Left forelimb (tissue), 1 donor: ENCODE measurements around the gene ERBIN.
"Not testable (repeated sequence)": the region's sequence is repeated elsewhere in the genome, so short reads cannot be mapped to it uniquely, and the experiment has no call there.

ENCODE experiments used
- DNase-seq: peaks from one replicate; pipeline ENCODE4 v3.0.0-alpha.2; 2018; ENCODE audit warnings: low spot score

Gene ERBIN

DNA sequence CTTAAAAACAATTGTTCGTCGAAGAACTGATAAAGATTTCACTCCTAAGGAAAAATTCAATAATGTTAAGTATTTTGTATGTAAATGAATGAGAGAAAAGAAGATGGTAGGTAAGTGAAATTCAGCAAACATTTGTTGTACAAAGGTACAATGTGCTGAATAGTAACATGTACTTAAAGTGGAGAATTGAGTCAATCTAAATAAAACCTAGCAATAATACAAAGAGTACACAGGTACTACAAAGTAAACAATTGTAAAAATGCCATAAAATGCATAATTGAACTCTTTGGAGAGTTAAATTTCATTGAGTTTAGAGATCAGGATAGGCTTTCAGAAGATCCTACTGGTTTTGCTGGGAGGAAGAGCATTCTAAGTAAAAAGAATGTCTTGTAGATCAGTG lies 82.9 kb downstream of the ERBIN start:
- DNase-seq = no peak

DNA sequence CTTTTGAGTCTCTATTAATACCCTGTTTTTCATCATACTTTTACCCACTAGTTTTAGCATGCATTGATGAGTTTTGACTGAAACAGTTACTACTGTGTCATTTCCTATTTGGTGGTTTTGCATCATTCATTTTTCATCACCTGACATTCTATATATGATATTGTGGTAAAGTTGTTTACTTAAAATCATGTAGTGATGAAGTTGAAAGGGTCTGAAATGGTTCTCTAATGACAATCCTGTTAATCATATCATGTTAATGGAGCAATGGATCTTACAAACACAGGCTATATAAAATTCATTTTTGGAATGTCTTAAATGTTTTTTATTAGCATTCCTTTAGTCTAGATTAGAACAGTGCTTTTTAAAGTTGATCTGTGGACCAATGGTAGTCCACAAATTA lies 84.1 kb downstream of the ERBIN start:
- no peak for DNase-seq

DNA sequence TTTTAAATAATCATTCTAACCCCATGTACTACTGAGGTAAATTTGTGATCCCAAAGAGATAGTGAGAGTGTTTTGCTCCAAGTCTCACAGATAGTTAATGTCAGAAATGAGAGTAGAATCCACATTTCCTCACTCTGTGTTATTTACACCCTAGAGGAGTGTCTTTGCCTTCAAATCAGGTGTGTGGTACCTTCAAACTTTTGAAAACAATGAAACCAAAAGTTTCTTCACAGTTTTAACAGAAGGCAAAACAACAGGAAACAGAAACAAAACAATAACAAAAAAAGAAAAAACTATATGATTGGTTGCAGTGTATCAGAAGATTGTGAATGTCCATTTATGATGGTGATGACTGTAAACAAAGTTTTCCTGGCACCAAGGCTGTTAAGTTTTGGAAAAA lies 85.9 kb downstream of the ERBIN start:
- DNase-seq = no peak

DNA sequence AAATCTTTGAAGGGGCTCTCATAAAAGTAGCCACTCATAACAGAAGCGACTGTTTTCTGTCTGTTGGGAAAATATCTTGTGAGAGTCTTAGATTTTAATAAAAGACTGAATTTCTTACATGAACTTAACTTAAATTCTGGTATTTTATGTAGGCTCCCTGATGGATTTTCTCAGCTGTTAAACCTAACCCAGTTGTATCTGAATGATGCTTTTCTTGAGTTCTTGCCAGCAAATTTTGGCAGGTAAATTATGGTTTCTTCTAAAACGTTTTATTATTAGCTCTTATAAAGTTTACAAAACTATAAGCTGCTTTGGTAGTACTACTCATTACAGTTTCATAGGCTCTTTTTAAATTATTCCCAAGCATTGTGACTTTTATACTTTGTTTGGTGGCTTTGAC lies 87.0 kb downstream of the ERBIN start:
- no peak for DNase-seq

DNA sequence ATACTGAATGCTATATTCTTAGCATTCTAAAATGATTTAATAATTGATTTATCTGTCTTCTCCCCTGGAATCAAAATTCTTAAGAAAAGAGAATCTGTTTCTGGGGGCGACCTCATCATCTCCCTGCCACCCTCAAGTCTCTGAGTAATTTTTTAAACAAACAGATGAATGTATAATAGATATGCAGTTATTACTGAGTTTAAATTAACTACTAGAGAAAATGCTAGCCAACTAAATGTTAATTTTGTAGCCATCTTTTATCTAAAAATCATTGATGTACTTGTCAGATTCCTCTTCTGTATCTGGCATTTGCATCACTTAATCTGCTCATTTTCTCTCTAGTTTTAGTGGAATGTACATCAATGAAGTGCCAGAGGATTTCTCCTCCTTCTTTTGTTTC lies 87.5 kb downstream of the ERBIN start:
- no peak for DNase-seq

DNA sequence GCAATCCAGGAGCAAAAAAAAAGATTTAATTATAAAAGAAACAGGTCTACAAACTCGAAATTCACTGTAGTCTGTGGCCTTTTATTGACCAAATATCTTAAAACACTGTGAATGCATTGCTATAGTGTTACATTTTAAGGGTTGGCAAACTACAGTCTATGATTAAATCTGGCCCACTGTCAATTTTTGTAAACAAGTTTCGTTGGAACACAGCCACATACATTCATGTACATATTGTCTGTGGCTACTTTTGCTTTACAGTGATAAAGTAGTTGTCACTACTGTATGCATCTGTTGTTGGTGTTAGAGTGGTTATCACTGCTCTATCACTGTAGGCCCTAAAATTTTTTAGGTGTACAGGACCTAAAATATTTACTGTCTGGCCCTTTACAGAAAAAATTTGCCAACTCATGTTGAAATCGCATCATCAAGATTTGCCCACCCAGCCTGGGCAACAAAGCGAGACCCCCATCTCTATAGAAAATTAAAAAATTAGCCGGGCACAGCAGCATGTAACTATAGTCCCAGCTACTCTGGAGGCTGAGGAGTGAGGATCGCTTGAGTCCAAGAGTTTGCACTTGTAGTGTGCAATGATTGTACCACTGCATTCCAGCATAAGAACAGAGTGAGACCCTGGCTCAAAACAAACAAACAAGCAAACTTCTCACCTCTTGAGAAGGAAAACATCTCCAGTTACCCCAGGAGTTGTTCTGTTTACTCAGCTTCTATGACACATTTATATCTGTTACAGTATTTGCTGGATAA lies 89.0 kb downstream of the ERBIN start:
- DNase-seq = no peak

DNA sequence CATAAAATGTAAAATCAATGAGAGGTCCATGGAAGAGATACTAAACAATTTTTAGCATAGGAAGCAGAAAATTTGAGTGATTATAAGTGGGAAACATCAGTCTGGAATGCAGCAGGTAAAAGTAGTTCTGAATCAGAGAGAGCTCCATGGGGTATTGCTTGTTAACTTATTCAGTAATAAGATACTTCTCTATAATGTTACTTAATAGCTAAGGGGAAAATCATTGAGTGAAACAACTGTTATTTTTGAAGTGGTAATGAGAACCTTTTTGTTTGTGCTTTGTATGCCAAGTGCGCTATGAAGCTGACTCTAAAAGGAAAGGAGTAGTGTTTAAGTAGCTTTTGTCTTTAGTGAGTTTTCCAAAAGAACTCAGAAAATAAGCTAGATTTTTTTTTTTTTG lies 95.2 kb downstream of the ERBIN start:
- no peak for DNase-seq

DNA sequence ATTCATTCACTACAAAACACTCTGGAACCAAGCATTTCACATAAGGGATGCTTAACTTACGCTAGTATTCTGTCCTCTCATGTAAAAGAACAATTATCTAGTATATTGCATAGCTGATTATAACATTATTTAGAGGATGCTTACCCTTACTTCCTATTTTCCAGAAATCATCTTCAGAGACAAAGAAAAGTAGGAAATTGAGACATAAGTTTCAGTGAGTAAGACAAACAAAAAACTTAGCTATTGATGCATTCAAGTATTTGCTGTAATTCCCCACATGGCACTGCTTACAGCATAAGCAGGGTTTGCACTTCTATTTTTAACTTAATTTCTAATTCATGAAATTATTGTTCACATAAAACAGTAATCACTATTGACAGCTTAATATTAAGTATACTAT lies 112.9 kb downstream of the ERBIN start:
- DNase-seq = no peak

DNA sequence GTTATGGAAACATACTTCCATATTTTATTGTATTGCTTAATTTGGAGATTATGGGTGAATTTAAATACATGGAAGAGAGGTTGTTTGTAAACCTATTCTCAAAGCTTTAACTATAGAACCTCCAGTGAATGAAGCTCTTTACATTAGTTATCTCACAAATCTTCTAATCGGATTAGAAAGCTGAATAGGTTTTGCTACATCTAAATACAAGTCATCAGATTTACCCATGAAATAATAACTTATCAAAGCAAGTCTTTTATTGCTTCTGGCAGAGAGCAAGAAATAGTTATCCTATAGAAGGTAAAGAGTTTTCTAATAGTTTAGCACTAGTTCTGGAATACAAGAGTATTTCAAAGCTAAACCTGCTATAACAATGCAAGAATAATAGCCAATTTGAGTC lies 113.3 kb downstream of the ERBIN start:
- no peak for DNase-seq

DNA sequence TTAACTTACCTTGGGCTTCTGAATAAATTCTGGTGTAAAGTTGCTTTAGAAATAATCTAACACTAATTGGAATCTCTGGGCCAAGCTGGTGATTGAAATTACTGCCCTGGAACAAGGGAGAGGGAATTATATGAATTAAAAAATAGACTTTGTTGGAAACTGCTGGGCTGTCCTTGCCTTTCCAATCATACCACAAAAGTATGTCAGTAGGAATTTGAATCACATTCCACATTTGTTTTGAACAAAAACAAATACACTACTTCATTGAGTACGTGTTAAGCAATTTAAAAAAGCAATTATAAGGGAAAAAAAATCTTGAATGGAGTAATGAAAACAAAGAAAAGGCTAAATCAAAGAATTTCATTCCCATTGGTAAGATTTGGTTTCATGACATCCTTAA lies 115.3 kb downstream of the ERBIN start:
- no peak for DNase-seq

DNA sequence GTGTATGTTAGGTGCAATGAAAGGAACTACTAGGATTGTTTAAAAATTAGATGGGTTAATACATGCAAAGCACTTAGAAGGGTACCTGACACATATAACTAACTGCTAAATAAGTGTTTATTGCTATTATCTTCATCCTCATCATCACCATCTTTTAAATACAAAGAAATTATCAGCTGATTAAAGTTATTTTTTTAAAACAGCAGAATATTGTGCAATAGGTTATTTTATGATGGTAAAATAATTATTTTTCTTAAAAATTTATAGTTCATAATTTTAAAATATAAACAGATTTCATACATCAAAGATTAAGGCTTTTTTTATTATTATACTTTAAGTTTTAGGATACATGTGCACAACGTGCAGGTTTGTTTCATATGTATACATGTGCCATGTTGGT lies 130.9 kb downstream of the ERBIN start:
- DNase-seq = no peak

DNA sequence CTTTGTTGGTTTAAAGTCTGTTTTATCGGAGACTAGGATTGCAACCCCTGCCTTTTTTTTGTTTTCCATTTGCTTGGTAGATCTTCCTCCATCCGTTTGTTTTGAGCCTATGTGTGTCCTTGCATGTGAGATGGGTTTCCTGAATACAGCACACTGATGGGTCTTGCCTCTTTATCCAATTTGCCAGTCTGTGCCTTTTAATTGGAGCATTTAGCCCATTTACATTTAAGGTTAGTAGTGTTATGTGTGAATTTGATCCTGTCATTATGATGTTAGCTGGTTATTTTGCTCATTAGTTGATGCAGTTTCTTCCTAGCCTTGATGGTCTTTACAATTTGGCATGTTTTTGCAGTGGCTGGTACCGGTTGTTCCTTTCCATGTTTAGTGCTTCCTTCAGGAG lies 134.9 kb downstream of the ERBIN start:
- DNase-seq = not testable (repeated sequence)

DNA sequence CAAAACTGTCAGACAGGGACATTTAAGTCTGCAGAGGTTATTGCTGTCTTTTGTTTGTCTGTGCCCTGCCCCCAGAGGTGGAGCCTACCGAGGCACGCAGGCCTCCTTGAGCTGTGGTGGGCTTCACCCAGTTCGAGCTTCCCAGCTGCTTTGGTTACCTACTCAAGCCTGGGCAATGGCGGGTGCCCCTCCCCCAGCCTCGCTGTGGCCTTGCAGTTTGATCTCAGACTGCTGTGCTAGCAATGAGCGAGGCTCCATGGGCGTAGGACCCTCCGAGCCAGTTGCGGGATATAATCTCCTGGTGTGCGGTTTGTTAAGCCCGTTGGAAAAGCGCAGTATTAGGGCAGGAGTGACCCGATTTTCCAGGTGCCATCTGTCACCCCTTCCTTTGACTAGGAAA lies 136.7 kb downstream of the ERBIN start:
- DNase-seq = not testable (repeated sequence)

DNA sequence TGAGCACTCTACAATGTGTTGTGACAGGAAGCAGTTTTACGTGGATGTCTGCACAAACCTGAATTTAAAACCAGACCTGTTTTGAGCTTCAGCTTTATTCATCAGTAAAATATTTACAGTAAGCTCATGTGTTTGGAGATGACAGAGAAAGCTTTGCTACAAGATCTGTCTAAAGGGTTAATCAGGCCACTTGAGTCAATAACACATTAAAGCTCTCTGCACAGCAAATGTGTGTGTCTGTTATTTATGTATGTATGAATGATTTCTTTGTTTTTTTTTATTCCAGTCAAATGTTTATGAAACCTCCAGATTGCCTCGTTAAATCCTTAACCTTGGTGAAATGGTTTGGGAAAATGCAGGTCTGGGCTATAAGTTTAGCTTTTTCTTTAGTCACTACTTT lies 140.5 kb downstream of the ERBIN start:
- DNase-seq = no peak

DNA sequence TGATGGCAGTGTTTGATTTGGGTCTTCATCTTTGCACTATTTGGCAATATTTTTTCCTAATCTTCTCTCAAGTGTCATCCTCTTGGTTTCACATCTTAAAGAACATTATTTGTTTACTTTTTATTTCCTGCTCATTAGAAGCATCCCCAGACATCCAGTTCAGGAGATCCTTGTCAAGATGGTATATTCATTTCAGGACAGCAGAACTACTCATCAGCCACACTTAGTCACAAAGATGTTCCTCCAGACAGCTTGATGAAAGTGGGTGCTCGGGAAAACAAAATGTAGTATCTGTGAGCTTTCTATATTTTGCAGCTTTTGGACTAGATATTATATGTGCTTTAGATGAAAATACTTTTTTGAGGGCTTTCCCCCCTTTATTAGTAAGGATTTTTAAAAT lies 145.7 kb downstream of the ERBIN start:
- DNase-seq = no peak

DNA sequence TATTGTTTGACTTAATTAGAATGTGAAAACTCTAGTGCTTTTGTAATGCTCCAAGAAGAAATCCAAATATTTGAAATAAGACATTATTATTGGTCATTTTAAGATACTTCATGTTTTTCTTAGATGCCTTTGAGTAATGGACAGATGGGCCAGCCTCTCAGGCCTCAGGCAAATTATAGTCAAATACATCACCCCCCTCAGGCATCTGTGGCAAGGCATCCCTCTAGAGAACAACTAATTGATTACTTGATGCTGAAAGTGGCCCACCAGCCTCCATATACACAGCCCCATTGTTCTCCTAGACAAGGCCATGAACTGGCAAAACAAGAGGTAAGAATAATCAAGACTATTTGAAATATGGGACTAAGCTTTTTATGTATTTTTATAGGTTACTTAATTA lies 148.5 kb downstream of the ERBIN start:
- DNase-seq = no peak

DNA sequence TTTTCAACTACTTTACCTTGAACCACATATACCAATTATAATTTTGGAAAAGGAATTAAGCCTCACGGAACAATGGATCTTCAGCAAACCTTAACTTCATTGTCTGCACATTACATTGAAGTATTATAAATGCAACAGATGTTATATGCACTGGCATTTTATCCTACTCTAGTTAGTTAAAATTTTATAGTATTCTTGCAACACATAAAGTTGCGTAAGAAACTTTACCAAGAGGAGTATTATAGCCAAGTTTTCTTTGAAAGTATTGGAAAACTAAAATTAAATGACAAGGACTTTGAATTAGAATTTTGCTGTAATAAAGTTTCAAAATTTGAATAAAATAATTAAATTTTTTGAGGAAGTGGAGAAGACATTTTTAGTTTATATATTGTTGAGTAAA lies 154.3 kb downstream of the ERBIN start:
- no peak for DNase-seq

DNA sequence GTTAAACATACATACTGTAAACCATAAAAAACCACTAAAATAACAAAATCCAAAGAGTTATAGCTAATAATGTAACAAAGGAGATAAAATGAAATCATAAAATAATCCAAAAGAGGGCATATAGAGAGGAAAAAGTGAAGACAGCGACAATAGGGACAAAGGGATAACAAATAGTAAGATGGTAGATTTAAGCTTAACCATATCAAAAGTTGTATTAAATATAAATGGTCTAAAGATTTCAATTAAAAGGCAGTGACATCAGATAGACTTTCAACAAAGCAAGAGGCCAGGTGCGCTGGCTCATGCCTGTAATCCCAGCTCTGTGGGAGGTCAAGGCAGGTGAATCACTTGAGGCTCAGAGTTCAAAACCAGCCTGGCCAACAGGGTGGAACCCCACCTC lies 163.0 kb downstream of the ERBIN start:
- DNase-seq = no peak

DNA sequence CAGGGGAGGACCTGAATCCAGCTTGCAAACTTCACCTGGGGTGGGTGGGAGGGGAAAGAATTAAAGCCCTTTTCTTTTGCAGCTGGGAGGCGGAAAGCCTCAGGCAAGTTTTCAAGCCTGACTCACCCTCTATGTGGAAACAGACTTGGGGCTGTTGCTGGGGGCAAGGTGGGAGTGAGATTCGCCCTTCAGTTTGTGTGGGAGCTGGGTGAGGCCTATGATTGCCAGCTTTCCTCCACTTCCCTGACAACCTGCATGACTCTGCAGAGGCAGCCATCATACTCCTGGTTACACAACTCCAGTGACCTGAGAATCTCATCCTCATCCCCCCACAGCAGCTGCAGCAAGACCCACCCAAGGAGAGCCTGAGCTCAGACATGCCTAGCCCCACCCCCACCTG lies 174.5 kb downstream of the ERBIN start:
- no peak for DNase-seq

DNA sequence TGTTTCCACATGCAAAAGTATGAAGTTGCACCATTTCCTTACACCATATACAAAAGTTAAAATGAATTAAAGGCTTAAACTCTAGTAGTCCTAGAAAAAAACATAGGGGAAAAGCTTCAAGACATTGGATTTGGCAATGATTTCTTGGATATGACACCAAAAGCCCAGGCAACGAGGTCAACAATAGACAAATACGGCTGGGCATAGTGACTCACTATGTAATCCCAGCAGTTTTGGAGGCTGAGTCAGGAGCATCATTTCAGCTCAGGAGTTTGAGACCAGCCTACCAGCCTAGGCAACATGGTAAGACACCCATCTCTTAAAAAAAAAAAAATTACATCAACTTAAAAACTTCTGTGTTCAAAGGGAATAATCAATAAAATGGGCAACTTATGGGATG lies 186.8 kb downstream of the ERBIN start:
- DNase-seq = no peak

DNA sequence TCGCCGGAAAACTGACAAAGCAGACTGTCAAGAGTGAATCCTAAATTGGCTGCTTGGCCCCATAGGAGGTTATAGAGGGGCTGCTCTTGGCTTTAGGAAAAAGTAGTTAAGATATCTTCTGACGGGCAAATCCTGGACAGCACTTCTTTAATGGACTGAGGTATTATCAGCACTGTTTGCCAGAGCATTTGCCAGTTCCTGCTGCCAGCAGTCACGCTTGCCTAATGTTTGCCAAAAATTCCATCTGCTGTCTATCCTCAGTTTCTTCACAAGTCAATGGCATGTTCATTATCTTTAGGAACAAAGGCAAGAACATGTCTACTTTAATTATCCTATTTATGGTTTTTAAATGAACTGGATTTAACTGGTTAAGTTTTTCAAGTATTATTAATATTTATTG lies 191.9 kb downstream of the ERBIN start:
- DNase-seq = no peak

DNA sequence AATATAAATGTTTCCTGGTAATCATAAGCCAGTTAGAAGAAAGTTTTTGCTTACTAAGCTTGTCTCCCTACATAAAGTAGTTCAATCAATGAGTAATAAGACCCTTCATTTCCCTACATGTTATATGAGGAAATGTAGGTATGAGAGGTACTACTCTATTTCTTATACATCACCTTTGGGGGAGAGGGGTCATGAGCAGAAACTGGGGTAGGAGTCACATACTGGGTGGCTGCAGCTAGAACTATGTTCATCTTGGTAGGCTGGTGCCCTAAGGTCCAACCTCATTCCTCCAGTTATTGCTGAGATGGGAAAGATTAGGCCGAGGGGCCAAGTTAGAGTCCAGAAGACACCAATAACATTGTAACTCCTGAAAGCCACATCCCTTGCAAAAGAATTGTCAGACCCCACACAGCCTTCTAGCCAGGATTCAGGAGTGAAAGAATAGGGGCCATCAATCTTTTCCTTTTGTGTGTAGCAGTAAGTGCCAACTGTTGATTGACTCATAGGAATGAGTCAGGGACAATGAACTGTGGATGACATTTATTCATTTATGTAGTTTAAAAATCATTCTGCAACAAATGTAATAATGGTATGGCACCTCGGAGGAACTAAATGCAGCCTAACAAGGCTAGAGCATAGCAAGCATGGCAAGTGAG lies 196.1 kb downstream of the ERBIN start:
- no peak for DNase-seq

DNA sequence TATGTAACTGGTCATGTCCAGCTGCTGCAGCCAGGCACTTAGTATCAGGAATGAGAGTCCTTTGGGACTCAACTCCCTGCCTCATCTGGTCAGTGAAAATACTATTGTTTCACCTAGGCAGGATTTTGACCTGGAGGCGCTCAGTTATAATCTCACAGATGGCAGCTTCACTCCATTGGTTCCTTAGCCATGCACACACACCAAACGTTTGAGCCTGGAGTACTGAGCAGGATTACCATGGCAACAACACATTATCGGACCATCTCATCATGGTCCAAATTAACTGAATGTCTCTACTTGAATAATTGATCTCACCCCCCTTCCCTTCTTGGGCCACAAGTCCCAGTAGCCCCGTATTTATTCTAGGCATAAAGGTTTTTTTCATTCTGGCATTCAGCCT lies 202.8 kb downstream of the ERBIN start:
- no peak for DNase-seq

DNA sequence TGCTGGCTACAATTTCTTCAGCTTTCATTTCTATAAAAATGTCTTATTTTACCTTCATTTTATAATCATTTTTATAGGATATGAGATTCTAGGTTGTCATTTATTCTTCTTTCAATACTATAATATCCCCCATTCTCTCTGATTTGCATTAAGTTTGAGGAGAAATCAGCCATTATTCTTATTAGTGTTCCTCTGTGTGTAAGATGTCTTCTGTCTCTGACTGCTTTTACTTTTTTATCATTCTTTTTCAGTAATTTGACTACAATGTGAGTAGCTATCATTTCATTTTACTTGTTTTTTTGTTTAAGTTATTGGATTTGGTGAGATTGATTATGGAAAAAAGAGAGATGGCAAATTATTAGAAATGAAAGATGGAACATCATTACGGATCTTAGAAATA lies 204.1 kb downstream of the ERBIN start:
- DNase-seq = no peak
